GM18870 (cell line): ENCODE measurements around the gene SNTG2.

Experiments used
- ATAC-seq: cut with Tn5 transposase; IDR thresholded peaks from one replicate; pipeline ENCODE4 v1.9.1; 2021; ENCODE audit warnings: moderate library complexity; ENCODE audit not compliant: unreplicated experiment

SNTG2 gene

GRCh38 chr2:987789-988188, 37.1 kb downstream of the SNTG2 start:
- no peak for ATAC-seq

DNA sequence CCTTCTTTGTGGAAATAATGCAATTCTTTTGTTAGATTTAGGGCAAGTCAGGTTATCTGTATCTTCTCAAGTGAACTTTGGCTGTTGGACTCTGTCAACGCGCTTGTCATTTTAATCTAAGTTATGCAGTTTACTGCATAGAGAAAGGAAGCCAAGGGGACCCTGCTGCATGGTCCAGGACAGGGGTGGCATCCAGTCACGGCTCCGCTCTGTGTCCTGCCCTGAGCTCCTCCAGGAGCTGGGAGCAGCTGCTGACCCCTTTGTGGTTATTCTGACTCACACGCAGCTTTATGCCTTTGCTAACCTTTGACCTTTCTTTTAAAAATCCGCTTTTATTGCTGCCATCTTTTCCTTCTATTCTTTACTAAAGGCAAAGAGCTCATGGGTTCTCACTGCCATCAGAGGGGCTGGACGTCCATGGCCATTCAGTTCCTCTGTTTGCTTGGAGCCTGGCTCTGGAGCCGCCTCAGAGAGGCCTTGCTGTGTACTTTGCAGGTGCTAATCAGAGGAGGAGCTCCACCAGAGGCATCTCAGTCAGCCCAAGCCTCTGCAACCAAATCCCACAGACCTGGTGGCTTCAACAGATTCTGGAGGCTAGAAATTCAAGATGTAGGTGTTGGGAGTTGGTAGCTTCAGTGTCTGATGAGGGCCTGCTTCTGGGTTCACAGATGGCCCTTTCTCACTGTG, 39.3 kb downstream of the SNTG2 start:
- ATAC-seq: no peak

- no peak for ATAC-seq
Measured at GRCh38 chr2:990970-991369, 40.3 kb downstream of the SNTG2 start.

- ATAC-seq: no peak
Measured at GRCh38 chr2:1002350-1002749, 51.7 kb downstream of the SNTG2 start.

DNA sequence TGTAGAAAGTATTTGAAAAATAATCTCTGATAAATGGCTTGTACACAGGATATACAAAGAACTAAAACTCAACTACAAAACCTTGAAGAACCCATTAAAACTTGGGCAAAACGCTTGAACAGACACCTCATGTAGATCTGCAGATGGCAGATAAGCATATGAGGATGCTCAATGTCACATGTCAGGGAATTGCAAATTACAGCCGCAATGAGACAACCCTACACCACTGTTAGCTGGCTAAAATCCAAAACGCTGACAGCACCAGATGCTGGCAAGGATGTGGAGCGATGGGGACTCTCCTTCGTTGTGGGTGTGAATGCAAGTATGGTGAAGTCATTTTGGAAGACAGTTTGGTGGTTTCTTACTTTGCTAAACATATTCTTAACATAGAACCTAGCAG, 53.7 kb downstream of the SNTG2 start:
- ATAC-seq: no peak

DNA sequence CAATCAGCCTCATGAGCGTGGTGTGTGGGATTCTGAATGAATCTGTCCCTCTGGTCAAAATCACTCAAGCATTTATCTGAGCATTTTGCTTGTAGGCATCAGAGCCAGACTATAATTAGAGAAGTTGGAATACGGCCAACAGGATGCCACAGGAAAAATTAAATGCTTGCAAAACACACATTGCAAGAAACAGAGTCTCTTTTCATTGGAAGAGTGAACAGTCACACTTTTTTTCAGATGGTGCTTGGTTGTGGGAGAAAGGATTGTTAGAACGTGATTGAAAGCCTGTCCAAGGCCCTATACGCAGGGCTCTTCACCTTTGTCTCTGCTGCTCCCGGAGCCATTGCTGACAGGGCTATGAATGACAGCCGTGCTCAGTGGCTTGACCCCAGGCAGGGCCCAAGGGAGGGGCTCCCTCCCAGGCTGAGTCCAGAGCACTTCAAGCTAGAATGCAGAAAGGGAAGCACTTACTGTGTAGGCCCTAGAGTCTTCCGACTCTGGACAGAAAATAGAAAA, 59.8 kb downstream of the SNTG2 start:
- ATAC-seq: no peak

DNA sequence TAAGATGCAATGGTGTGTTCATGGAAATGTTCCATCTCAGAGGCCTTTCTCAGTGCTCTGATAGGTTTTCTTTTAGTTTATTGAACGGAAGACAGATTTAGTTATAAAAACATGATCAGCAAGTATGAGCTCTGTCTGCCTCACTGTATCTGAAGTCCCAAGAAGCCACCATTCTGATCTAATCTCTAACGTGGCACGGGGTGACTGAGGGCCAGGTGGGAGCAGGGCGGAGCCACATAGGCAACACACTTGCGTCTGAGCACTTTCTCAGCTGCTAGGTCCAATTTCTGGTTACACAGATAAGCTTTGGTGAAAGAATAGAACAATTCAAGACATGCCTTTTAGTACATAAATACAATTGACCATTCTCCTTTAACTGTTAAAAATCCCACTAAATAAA, 60.4 kb downstream of the SNTG2 start:
- ATAC-seq: no peak

- ATAC-seq: no peak
Measured at GRCh38 chr2:1011985-1012384, 61.3 kb downstream of the SNTG2 start.

GRCh38 chr2:1014802-1015201, 64.2 kb downstream of the SNTG2 start:
- ATAC-seq: no peak

GRCh38 chr2:1016500-1016899, 65.9 kb downstream of the SNTG2 start:
- ATAC-seq: no peak

GRCh38 chr2:1017827-1018226, 67.2 kb downstream of the SNTG2 start:
- ATAC-seq: no peak

GRCh38 chr2:1020206-1020605, 69.6 kb downstream of the SNTG2 start:
- ATAC-seq: no peak

DNA sequence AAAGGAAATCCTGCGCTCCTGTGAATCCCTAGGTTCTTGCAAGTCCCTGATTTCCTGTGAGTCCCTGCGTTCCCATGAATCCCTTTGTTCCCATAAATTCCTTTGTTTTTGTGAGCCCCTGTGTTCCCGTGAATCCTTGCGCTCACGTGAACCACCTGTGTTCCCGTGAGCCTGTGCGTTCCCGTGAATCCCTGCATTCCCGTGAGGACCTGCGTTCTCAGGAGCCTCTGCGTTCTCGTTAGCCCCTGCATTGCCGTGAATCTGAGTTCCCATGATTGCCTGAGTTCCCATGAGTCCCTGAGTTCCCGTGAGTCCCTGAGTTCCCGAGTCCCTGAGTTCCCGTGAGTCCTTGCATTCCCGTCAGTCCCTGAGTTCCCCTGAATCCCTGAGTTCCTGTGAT, 71.5 kb downstream of the SNTG2 start:
- ATAC-seq: no peak

DNA sequence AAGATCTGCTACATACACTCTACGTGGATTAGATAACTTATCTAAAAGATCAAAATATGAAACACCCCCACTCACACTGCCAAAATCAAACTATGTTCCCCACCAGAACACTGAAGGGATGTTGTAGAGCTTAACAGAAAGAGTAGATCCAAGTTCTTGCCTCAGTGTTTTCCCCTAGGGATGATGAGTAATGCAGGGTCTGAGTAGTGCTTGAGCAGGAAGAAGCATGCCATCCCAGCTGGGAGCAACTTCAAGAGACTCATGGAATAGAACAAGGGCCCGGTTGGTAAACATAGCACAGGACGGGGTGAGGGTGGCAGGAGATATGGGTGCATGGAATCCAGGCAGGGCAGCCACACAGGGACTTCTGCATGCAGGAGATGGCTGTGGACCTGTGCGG, 74.3 kb downstream of the SNTG2 start:
- ATAC-seq: no peak

DNA sequence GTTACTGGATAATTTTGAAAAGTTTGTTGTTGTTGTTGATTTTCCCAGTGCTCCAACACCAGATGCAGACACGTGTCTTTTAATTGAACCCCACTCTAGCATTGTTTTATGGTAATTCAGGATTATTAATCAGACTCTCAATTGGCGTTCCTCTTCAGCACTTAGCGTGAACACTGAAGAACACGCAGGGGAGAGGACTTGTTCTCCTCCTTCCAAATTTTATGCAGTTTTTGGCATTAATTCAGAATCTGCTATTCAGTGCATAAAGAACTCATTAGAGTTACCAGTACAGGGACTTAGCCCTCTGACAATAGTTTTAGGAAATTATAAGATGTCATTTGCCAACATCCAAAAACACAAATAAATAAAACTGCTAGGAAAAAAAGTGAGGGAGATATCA, 75.5 kb downstream of the SNTG2 start:
- no peak for ATAC-seq

DNA sequence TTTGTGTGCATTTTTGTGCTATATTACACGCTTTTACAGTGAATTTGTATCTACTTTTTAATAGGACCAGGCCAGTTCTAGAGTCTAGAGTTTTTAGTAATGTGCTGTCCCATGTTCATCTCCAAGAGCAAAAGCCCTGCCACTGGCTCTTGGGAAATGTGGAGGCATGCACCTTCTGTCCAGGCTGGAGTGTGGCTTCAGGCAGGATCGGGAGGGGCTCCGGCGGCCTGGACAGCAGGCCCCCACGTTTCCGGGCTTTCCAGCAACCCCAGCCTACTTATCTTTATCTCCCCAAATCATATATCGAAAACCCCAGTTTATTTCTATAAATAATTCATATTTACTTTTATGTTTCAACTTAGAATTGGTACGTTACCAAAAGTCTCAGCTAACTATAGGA, 78.2 kb downstream of the SNTG2 start:
- no peak for ATAC-seq

- no peak for ATAC-seq
Measured at GRCh38 chr2:1032030-1032429, 81.4 kb downstream of the SNTG2 start.

GRCh38 chr2:1033069-1033468, 82.4 kb downstream of the SNTG2 start:
- no peak for ATAC-seq

DNA sequence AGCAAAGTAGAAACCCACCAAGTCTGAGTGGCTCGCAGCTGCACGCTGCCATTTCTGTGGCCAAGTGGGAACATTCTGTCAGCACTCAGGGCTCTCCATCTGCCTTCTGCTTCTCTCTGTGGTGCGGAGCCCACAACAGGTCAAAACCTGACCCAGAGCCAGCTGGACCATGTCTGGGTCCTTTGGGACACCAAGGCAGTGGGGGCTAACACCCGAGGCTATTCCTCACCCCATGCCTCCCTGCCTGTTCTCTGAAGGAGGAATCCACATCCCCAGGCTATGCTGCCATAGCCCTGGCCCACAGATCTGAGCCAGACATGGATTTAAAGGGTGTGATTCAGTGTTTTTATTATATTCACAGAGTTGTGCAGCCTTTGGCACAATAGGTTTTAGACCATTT, 86.4 kb downstream of the SNTG2 start:
- ATAC-seq: no peak

DNA sequence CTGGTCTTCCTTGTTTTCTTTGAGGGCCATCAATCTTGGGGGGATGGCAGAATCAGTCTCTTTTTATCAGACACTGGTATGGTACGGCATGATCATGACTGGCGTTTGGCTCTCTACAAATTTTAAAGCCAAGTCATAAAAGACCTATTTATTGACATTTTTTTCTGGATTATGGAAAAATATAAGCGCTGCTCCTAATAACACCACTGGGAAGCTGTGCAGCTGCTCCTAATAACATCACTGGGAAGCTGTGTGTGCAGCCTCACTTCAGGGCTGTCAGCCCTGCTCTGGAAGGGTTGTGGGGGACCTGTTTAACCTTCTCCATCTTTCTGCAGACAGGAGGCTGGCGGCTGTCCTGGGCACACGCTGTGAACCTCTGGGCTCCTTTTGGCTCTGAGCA, 88.9 kb downstream of the SNTG2 start:
- ATAC-seq: no peak

GRCh38 chr2:1041012-1041805, 90.6 kb downstream of the SNTG2 start:
- ATAC-seq: no peak

- peak; percentile 90 for ATAC-seq
Measured at GRCh38 chr2:1045109-1045508, 94.5 kb downstream of the SNTG2 start.
